Smooth muscle cell (in vitro differentiated cells): ENCODE results near the gene CREG2. TPM values are rescaled to one million over a fixed set of nuclear protein-coding genes. Genes with fewer than 3 reads are reported as not detected.

Source experiments
- DNase-seq: peaks from one replicate; lab custom pipeline; 2025; ENCODE audit not compliant: unreplicated experiment; lab: John Stamatoyannopoulos, UW
- H2AFZ ChIP-seq: fragments of 200-600 bp; sonication (generic); 2 replicates; pipeline ENCODE4 v1.6.0; 2016; ENCODE audit warnings: antibody characterized with exemption, low read depth, mild to moderate bottlenecking
- H3F3A ChIP-seq: fragments of 200-600 bp; sonication (generic); 2 replicates; pipeline ENCODE4 v1.6.0; 2017; ENCODE audit warnings: antibody characterized with exemption, low read depth
- H3K27ac ChIP-seq: fragments of 200-600 bp; sonication (generic); 2 replicates; pipeline ENCODE4 v1.5.1; 2016; ENCODE audit warnings: low read depth, mild to moderate bottlenecking
- H3K27me3 ChIP-seq: fragments of 200-600 bp; sonication (generic); 2 replicates; pipeline ENCODE4 v1.6.1; 2016; ENCODE audit warnings: low read depth, mild to moderate bottlenecking
- H3K36me3 ChIP-seq: fragments of 200-600 bp; sonication (generic); 2 replicates; pipeline ENCODE4 v1.5.1; 2016; ENCODE audit warnings: low read depth
- H3K4me1 ChIP-seq: fragments of 200-600 bp; sonication (generic); 2 replicates; pipeline ENCODE4 v1.5.1; 2016; ENCODE audit warnings: low read depth
- H3K4me2 ChIP-seq: fragments of 200-600 bp; sonication (generic); 2 replicates; pipeline ENCODE4 v1.6.0; 2016; ENCODE audit warnings: mild to moderate bottlenecking
- H3K4me3 ChIP-seq: fragments of 200-600 bp; sonication (generic); 2 replicates; pipeline ENCODE4 v1.5.1; 2016; ENCODE audit warnings: mild to moderate bottlenecking
- H3K79me2 ChIP-seq: fragments of 200-600 bp; sonication (generic); 2 replicates; pipeline ENCODE4 v1.6.0; 2016; ENCODE audit warnings: low read depth, mild to moderate bottlenecking
- H3K9ac ChIP-seq: fragments of 200-600 bp; sonication (generic); 2 replicates; pipeline ENCODE4 v1.6.0; 2016; ENCODE audit warnings: low read depth
- H3K9me3 ChIP-seq: fragments of 200-600 bp; sonication (generic); replicated peaks from 2 replicates; pipeline ENCODE4 v1.5.1; 2016; ENCODE audit warnings: low read depth
- H4K20me1 ChIP-seq: fragments of 200-600 bp; sonication (generic); 2 replicates; pipeline ENCODE4 v1.6.0; 2016; ENCODE audit warnings: low read depth
- CTCF ChIP-seq: fragments of 200-600 bp; sonication (generic); IDR thresholded peaks from 2 replicates; pipeline ENCODE4 v1.5.1; 2017; ENCODE audit warnings: borderline replicate concordance, mild to moderate bottlenecking, antibody characterized with exemption; ENCODE audit not compliant: insufficient read depth, poor library complexity, severe bottlenecking
- WGBS: methylation state at CpG from one replicate; pipeline ENCODE4 v1.1.7; 2016; ENCODE audit warnings: low lambda C conversion rate; 5-methylcytosine and 5-hydroxymethylcytosine counted together
- polyA plus RNA-seq: library from polyadenylated mRNA; unstranded; fragments of >200 nt; fragmentation: Nextera tagmentation; extraction: Ambion mirVana; gene quantifications from 2 replicates; pipeline ENCODE4 v1.2.1, GENCODE V29; 2016
- total RNA-seq: library from RNA; depleted of rRNA; stranded (reverse); fragments of >200 nt; gene quantifications from 2 replicates; pipeline ENCODE4 v1.2.3, GENCODE V29; 2014

CREG2 gene
- total and polyA plus RNA-seq, 2 experiments from 2014 or later: 0.62 to 1.2 TPM

GRCh38 chr2:101382442-101382841 is 4.9 kb downstream of the CREG2 start:
- H3K36me3 ChIP-seq: no peaks in the 10 kb centered on the region
- WGBS: 84% methylated on average over 2 of the region's 2 CpGs
- peaks cover 37% of the 10 kb centered on the region for H3K27me3 ChIP-seq
- H3K4me1 ChIP-seq: no peaks in the 10 kb centered on the region
- no peak overlapping the region for H3K4me3 ChIP-seq
- no peak for TF ChIP-seq CTCF
- no peaks in the 10 kb centered on the region for H3K79me2 ChIP-seq
- no peak overlapping the region for H3K4me2 ChIP-seq
- DNase-seq: no peak
- no peaks in the 10 kb centered on the region for H3F3A ChIP-seq
- no peak overlapping the region for H3K9ac ChIP-seq
- no peak overlapping the region for H2AFZ ChIP-seq
- no peaks in the 10 kb centered on the region for H4K20me1 ChIP-seq
- H3K27ac ChIP-seq: no peak overlapping the region
- H3K9me3 ChIP-seq: no peaks in the 10 kb centered on the region

DNA sequence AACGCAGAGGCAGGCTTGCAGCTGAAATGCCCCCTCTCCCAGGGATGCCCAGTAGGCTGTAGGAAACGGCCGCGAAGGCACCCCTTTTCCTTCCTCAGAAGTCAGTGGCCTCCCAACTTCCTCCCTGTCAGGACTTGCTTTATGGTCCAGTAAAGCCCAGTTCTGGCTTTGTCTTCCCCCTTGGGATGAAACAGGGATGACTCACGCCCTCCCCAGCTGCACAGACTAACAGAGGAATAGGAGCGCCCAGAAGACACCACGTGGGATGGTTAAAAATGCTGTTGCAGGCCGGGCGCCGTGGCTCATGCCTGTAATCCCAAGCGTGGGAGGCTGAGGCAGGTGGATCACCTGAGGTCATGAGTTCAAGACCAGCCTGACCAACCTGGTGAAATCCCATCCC is 6.9 kb downstream of the CREG2 start:
- no peak for DNase-seq
- no peaks in the 10 kb centered on the region for H3K79me2 ChIP-seq
- no peak overlapping the region for H3K27ac ChIP-seq
- no peaks in the 10 kb centered on the region for H3K4me1 ChIP-seq
- 55% methylated on average over 11 of the region's 11 CpGs for WGBS
- H3F3A ChIP-seq: no peaks in the 10 kb centered on the region
- no peaks in the 10 kb centered on the region for H3K9me3 ChIP-seq
- no peaks in the 10 kb centered on the region for H4K20me1 ChIP-seq
- H3K4me3 ChIP-seq: no peak overlapping the region
- H2AFZ ChIP-seq: no peak overlapping the region
- no peak for TF ChIP-seq CTCF
- H3K36me3 ChIP-seq: no peaks in the 10 kb centered on the region
- no peak overlapping the region for H3K4me2 ChIP-seq
- H3K27me3 ChIP-seq: peaks cover 17% of the 10 kb centered on the region
- no peak overlapping the region for H3K9ac ChIP-seq

DNA sequence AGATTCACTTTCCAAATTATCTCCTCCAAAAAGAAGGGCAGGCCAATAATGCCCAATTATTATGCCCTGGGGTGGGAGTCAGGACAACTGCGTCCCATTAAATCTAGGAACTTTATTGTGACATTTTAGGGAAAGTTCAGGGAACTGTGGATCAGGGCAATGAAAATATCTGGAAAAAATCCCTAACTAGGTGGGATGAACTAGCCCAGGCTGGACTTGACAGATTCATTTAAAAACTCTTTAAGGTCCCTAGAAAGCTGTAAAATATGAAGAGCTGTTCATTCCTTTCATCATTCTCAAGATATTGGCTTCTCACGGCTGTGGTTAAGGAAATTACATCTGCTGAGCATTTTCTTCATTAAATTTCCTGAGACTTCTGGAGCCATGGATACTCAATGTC is 8.2 kb downstream of the CREG2 start:
- peaks cover 5% of the 10 kb centered on the region for H3K27me3 ChIP-seq
- no peaks in the 10 kb centered on the region for H3K4me1 ChIP-seq
- no peaks in the 10 kb centered on the region for H3K79me2 ChIP-seq
- no peaks in the 10 kb centered on the region for H3K9me3 ChIP-seq
- H4K20me1 ChIP-seq: no peaks in the 10 kb centered on the region
- no peak overlapping the region for H3K27ac ChIP-seq
- H3F3A ChIP-seq: no peaks in the 10 kb centered on the region
- 86% methylated on average over 2 of the region's 2 CpGs for WGBS
- no peak overlapping the region for H3K4me2 ChIP-seq
- no peak overlapping the region for H2AFZ ChIP-seq
- no peak for DNase-seq
- TF ChIP-seq CTCF: no peak
- H3K36me3 ChIP-seq: no peaks in the 10 kb centered on the region
- no peak overlapping the region for H3K9ac ChIP-seq
- H3K4me3 ChIP-seq: no peak overlapping the region

DNA sequence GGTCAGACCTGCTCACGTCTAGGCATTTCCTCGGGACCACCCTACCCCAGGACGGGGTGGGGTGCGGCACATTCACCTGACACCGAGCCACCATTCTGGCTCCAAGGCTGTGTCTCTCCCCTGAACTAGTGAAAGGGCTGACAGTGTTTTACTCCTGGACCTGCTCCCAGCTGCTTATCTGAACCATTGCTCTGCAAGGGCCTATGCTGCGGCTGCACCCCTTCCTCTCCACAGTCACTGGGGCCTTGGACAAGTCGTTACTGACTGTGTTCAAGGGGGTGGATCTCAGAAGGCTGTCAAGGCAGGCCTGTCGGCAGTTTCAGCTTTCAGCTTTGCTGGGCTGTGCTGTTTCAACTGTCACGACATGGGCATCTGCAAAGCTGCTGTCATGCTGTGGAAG is 11.7 kb downstream of the CREG2 start:
- no peaks in the 10 kb centered on the region for H3F3A ChIP-seq
- H4K20me1 ChIP-seq: no peaks in the 10 kb centered on the region
- H3K4me2 ChIP-seq: no peak overlapping the region
- no peak overlapping the region for H3K27ac ChIP-seq
- H2AFZ ChIP-seq: no peak overlapping the region
- no peak for TF ChIP-seq CTCF
- H3K27me3 ChIP-seq: no peaks in the 10 kb centered on the region
- no peaks in the 10 kb centered on the region for H3K36me3 ChIP-seq
- no peaks in the 10 kb centered on the region for H3K79me2 ChIP-seq
- no peaks in the 10 kb centered on the region for H3K9me3 ChIP-seq
- DNase-seq: no peak
- no peaks in the 10 kb centered on the region for H3K4me1 ChIP-seq
- WGBS: 65% methylated on average over 9 of the region's 9 CpGs
- no peak overlapping the region for H3K4me3 ChIP-seq
- H3K9ac ChIP-seq: no peak overlapping the region
